ENCODE measurements around the gene ZNF146.

ZNF146 gene

GRCh38 chr19:36246006-36246481 is 31.1 kb downstream of the ZNF146 start:
- Histone ChIP-seq H3K4me2 (ENCODE audit: low read length) (no peak overlapping the region), H3K4me3 (ENCODE audit: low read length) (no peak overlapping the region)

GRCh38 chr19:36252047-36252446 is 37.1 kb downstream of the ZNF146 start:
- Histone ChIP-seq H3K79me2 (ENCODE audit: low read length) (no peaks in the 10 kb centered on the region), H2AFZ (ENCODE audit: low read depth, low read length) (no peak overlapping the region), H4K20me1 (ENCODE audit: insufficient read depth, low read length) (no peaks in the 10 kb centered on the region), H3K4me3 (ENCODE audit: low read length) (no peak overlapping the region), H3K27ac (ENCODE audit: low read length) (no peak overlapping the region), H3K9ac (ENCODE audit: low read length) (no peak overlapping the region), H3K36me3 (replicated peaks; ENCODE audit: low read depth, low read length) (peaks cover 8% of the 10 kb centered on the region), H3K9me3 (ENCODE audit: insufficient read depth, low read length) (no peaks in the 10 kb centered on the region), H3K27me3 (ENCODE audit: low read depth, low read length) (no peaks in the 10 kb centered on the region), H3K4me2 (ENCODE audit: low read length) (no peak overlapping the region), H3K4me1 (ENCODE audit: low read length) (no peaks in the 10 kb centered on the region)
- no peak for TF ChIP-seq EZH2phosphoT487 (IDR thresholded peaks at IDR 0.05; ENCODE audit: low read depth)
- TF ChIP-seq CTCF (IDR thresholded peaks at IDR 0.05; ENCODE audit: low read depth, low read length) = no peak

More at GRCh38 chr19:36246006-36246481, 31.1 kb downstream of the ZNF146 start:
- H3K9me3 ChIP-seq (ENCODE audit: insufficient read depth, low read length) = no peaks in the 10 kb centered on the region
- H3K36me3 ChIP-seq (replicated peaks; ENCODE audit: low read depth, low read length) = no peaks in the 10 kb centered on the region
- H3K27ac ChIP-seq (ENCODE audit: low read length) = no peak overlapping the region
- no peaks in the 10 kb centered on the region for H3K79me2 ChIP-seq (ENCODE audit: low read length)
- TF ChIP-seq CTCF (IDR thresholded peaks at IDR 0.05; ENCODE audit: low read depth, low read length) = no peak
- no peak for TF ChIP-seq EZH2phosphoT487 (IDR thresholded peaks at IDR 0.05; ENCODE audit: low read depth)
- H4K20me1 ChIP-seq (ENCODE audit: insufficient read depth, low read length) = 0 out of 2 replicates have a peak, but pooled peaks cover 3% of the 10 kb centered on the region
- H2AFZ ChIP-seq (ENCODE audit: low read depth, low read length) = no peak overlapping the region
- no peaks in the 10 kb centered on the region for H3K27me3 ChIP-seq (ENCODE audit: low read depth, low read length)
- H3K9ac ChIP-seq (ENCODE audit: low read length) = no peak overlapping the region
- no peaks in the 10 kb centered on the region for H3K4me1 ChIP-seq (ENCODE audit: low read length)

GRCh38 chr19:36254848-36255247 is 39.9 kb downstream of the ZNF146 start:
- H3K36me3 ChIP-seq (replicated peaks; ENCODE audit: low read depth, low read length) = peaks cover 8% of the 10 kb centered on the region
- no peak overlapping the region for H3K27ac ChIP-seq (ENCODE audit: low read length)
- H3K4me2 ChIP-seq (ENCODE audit: low read length) = no peak overlapping the region
- H3K4me3 ChIP-seq (ENCODE audit: low read length) = no peak overlapping the region
- no peaks in the 10 kb centered on the region for H4K20me1 ChIP-seq (ENCODE audit: insufficient read depth, low read length)
- no peaks in the 10 kb centered on the region for H3K27me3 ChIP-seq (ENCODE audit: low read depth, low read length)
- H3K9ac ChIP-seq (ENCODE audit: low read length) = no peak overlapping the region
- H2AFZ ChIP-seq (ENCODE audit: low read depth, low read length) = no peak overlapping the region
- no peaks in the 10 kb centered on the region for H3K79me2 ChIP-seq (ENCODE audit: low read length)
- TF ChIP-seq EZH2phosphoT487 (IDR thresholded peaks at IDR 0.05; ENCODE audit: low read depth) (no peak), CTCF (IDR thresholded peaks at IDR 0.05; ENCODE audit: low read depth, low read length) (no peak)
- H3K4me1 ChIP-seq (ENCODE audit: low read length) = no peaks in the 10 kb centered on the region
- H3K9me3 ChIP-seq (ENCODE audit: insufficient read depth, low read length) = no peaks in the 10 kb centered on the region

- H3K27ac ChIP-seq (ENCODE audit: low read length) = no peak overlapping the region
- H3K4me2 ChIP-seq (ENCODE audit: low read length) = no peak overlapping the region
Measured at GRCh38 chr19:36255316-36255715, 40.4 kb downstream of the ZNF146 start.

More at GRCh38 chr19:36255316-36255715, 40.4 kb downstream of the ZNF146 start:
- Histone ChIP-seq H3K9me3 (ENCODE audit: insufficient read depth, low read length) (no peaks in the 10 kb centered on the region), H3K9ac (ENCODE audit: low read length) (no peak overlapping the region), H4K20me1 (ENCODE audit: insufficient read depth, low read length) (no peaks in the 10 kb centered on the region), H3K27me3 (ENCODE audit: low read depth, low read length) (no peaks in the 10 kb centered on the region), H3K4me3 (ENCODE audit: low read length) (no peak overlapping the region), H2AFZ (ENCODE audit: low read depth, low read length) (no peak overlapping the region), H3K36me3 (replicated peaks; ENCODE audit: low read depth, low read length) (peaks cover 8% of the 10 kb centered on the region), H3K4me1 (ENCODE audit: low read length) (no peaks in the 10 kb centered on the region), H3K79me2 (ENCODE audit: low read length) (no peaks in the 10 kb centered on the region)
- TF ChIP-seq CTCF (IDR thresholded peaks at IDR 0.05; ENCODE audit: low read depth, low read length) = no peak

Data from OCI-LY3 (cell line).